CD4-positive, alpha-beta memory T cell (primary cell): ENCODE measurements around the gene RNF207. TPM values are rescaled to one million over a fixed set of nuclear protein-coding genes. Genes with fewer than 3 reads are reported as not detected.

Experiments
- CTCF ChIA-PET: fragments of 350-600 bp; sonication (Branson Sonifier 250); formaldehyde crosslinking; loops from one replicate; lab custom pipeline; 2021; ENCODE audit warnings: inconsistent platforms; ENCODE audit not compliant: partially characterized antibody; lab: Charles Lee
- POLR2A ChIA-PET: fragments of 350-600 bp; sonication (Branson Sonifier 250); formaldehyde crosslinking; loops from one replicate; lab custom pipeline; 2021; ENCODE audit not compliant: partially characterized antibody; lab: Charles Lee
- DNase-seq, 5 donors: peaks; one replicate each; pipeline versions ENCODE4 v3.0.0 to v3.0.0-alpha.2; 2020 to 2022; ENCODE audit warnings: mixed read lengths in 1 of 5
- H3K27ac ChIP-seq: one replicate; pipeline ENCODE4 v1.7.0; 2013; ENCODE audit warnings: low read depth, low read length
- H3K27me3 ChIP-seq: 2 replicates; pipeline ENCODE4 v1.7.0; 2013; ENCODE audit warnings: mild to moderate bottlenecking, low read length, moderate library complexity; ENCODE audit not compliant: insufficient read depth
- H3K36me3 ChIP-seq: 2 replicates; pipeline ENCODE4 v1.7.0; 2013; ENCODE audit warnings: mild to moderate bottlenecking, low read length, moderate library complexity; ENCODE audit not compliant: insufficient read depth
- H3K4me1 ChIP-seq: 2 replicates; pipeline ENCODE4 v1.7.0; 2013; ENCODE audit warnings: mild to moderate bottlenecking, low read length, moderate library complexity; ENCODE audit not compliant: insufficient read depth
- H3K4me3 ChIP-seq, 2 donors: one replicate each; pipeline ENCODE4 v1.7.0; 2013; ENCODE audit warnings: low read length in 2 of 2, mild to moderate bottlenecking in 1 of 2
- H3K9me3 ChIP-seq, 2 donors: one replicate each; pipeline ENCODE4 v1.7.0; 2013; ENCODE audit warnings: low read length in 2 of 2, control low read depth in 1 of 2; ENCODE audit not compliant: control insufficient read depth in 1 of 2
- H3K27ac Mint-ChIP-seq, 7 donors: one replicate each; pipeline ENCODE4 v1.8.0; 2020 to 2021; ENCODE audit warnings: mixed read lengths in 7 of 7, mild to moderate bottlenecking in 6 of 7, inconsistent platforms in 3 of 7, moderate library complexity in 3 of 7
- H3K27me3 Mint-ChIP-seq, 2 donors: one replicate each; pipeline ENCODE4 v1.8.0; 2020 to 2021; ENCODE audit warnings: mixed read lengths in 2 of 2
- H3K36me3 Mint-ChIP-seq, 2 donors: one replicate each; pipeline ENCODE4 v1.8.0; 2020 to 2021; ENCODE audit warnings: mixed read lengths in 2 of 2, inconsistent platforms in 1 of 2, mild to moderate bottlenecking in 1 of 2
- H3K4me1 Mint-ChIP-seq, 4 donors: one replicate each; pipeline ENCODE4 v1.8.0; 2020 to 2021; ENCODE audit warnings: mixed read lengths in 4 of 4, mild to moderate bottlenecking in 1 of 4
- H3K4me3 Mint-ChIP-seq, 8 donors: one replicate each; pipeline ENCODE4 v1.8.0; 2020 to 2021; ENCODE audit warnings: mixed read lengths in 8 of 8, mild to moderate bottlenecking in 7 of 8, moderate library complexity in 6 of 8, inconsistent platforms in 3 of 8
- H3K9me3 Mint-ChIP-seq, 8 donors: one replicate each; pipeline ENCODE4 v1.8.0; 2020 to 2021; ENCODE audit warnings: mixed read lengths in 8 of 8, mild to moderate bottlenecking in 5 of 8, inconsistent platforms in 3 of 8, moderate library complexity in 1 of 8
- intact Hi-C: fragments of 100-400 bp; cut with micrococcal nuclease; formaldehyde crosslinking; loops from one replicate; pipeline ENCODE4 v1.15.1; 2023
- polyA plus RNA-seq, 2 donors: library from polyadenylated mRNA; unstranded; fragments of 300-500 nt; fragmentation: Illumina TruSeq; gene quantifications; one replicate each; pipeline ENCODE4 v1.2.3, GENCODE V29; 2021
- total RNA-seq, 2 experiments: library from RNA; stranded (reverse); gene quantifications; one replicate each; pipeline ENCODE4 v1.2.3, GENCODE V29; 2021

RNF207 gene
- total and polyA plus RNA-seq, 4 experiments from 2014 or later: 1.7 to 9.4 (median 5.3) TPM

GRCh38 chr1:6248161-6248776 is 42.4 kb downstream of the RNF207 start:
- peak overlapping the region in 1 of 8 donors; percentile 31 for H3K4me3 Mint-ChIP-seq
- Histone ChIP-seq H3K9me3 (no peaks in the 10 kb centered on the region), H3K36me3 (no peaks in the 10 kb centered on the region), H3K27ac (no peak overlapping the region), H3K4me1 (peaks cover 18% of the 10 kb centered on the region), H3K27me3 (peaks cover 24% of the 10 kb centered on the region), H3K4me3 (no peak overlapping the region)
- ChIA-PET POLR2A (interaction anchor here (2.5 kb wide), 1 partner anchor 156 kb away, joined by 7 read pairs; no protein-coding TSS in a partner anchor), CTCF (interaction anchor here (0.7 to 5.3 kb wide), 9 partner anchors 9 to 215 kb away, joined by 3 to 66 read pairs (median 11); no protein-coding TSS in a partner anchor)
- H3K27me3 Mint-ChIP-seq: peaks cover 20 to 34% of the 10 kb centered on the region in 2 donors
- no peaks in the 10 kb centered on the region for H3K36me3 Mint-ChIP-seq
- DNase-seq: no peak
- intact Hi-C loops: loop anchor here (5.0 to 10.0 kb wide), 3 partner anchors 41 to 256 kb away; partner anchors contain the start of genes NPHP4 and RNF207
- H3K9me3 Mint-ChIP-seq: peaks cover 0 to 2% (median 0%) of the 10 kb centered on the region in 8 donors
- peaks cover 5 to 21% (median 8%) of the 10 kb centered on the region in 4 donors for H3K4me1 Mint-ChIP-seq
- no peak overlapping the region for H3K27ac Mint-ChIP-seq

GRCh38 chr1:6248932-6249738 is 43.2 kb downstream of the RNF207 start:
- Mint-ChIP-seq H3K4me1 (peaks cover 5 to 20% (median 8%) of the 10 kb centered on the region in 4 donors), H3K27me3 (peaks cover 15 to 29% of the 10 kb centered on the region in 2 donors)

GRCh38 chr1:6249739-6250689 is 44.1 kb downstream of the RNF207 start:
- H3K9me3 Mint-ChIP-seq: peaks cover 0 to 2% (median 0%) of the 10 kb centered on the region in 8 donors

More at GRCh38 chr1:6248932-6249738, 43.2 kb downstream of the RNF207 start:
- no peaks in the 10 kb centered on the region for H3K36me3 ChIP-seq
- H3K4me1 ChIP-seq: peaks cover 18% of the 10 kb centered on the region
- H3K9me3 ChIP-seq: no peaks in the 10 kb centered on the region
- H3K9me3 Mint-ChIP-seq: peaks cover 0 to 2% (median 0%) of the 10 kb centered on the region in 8 donors
- peaks cover 21% of the 10 kb centered on the region for H3K27me3 ChIP-seq
- H3K27ac Mint-ChIP-seq: no peak overlapping the region
- no peak overlapping the region for H3K4me3 Mint-ChIP-seq
- H3K27ac ChIP-seq: no peak overlapping the region
- H3K4me3 ChIP-seq: no peak overlapping the region
- CTCF ChIA-PET: interaction anchor here (2.5 to 5.3 kb wide), 4 partner anchors 95 to 215 kb away, joined by 5 to 66 read pairs (median 32); no protein-coding TSS in a partner anchor
- POLR2A ChIA-PET: interaction anchor here (2.5 kb wide), 1 partner anchor 156 kb away, joined by 7 read pairs; no protein-coding TSS in a partner anchor
- no peak for DNase-seq
- intact Hi-C loops: loop anchor here (5.0 to 10.0 kb wide), 3 partner anchors 42 to 257 kb away; partner anchors contain the start of genes NPHP4 and RNF207
- H3K36me3 Mint-ChIP-seq: no peaks in the 10 kb centered on the region

GRCh38 chr1:6251233-6251632 is 45.3 kb downstream of the RNF207 start:
- POLR2A ChIA-PET: no interaction called here
- DNase-seq: no peak
- intact Hi-C loops: no loop called here
- Mint-ChIP-seq H3K4me3 (no peak overlapping the region), H3K36me3 (no peaks in the 10 kb centered on the region), H3K27ac (no peak overlapping the region), H3K27me3 (peaks cover 14 to 24% of the 10 kb centered on the region in 2 donors), H3K9me3 (peaks cover 0 to 2% (median 0%) of the 10 kb centered on the region in 8 donors), H3K4me1 (peaks cover 5 to 13% (median 7%) of the 10 kb centered on the region in 4 donors)
- Histone ChIP-seq H3K9me3 (no peaks in the 10 kb centered on the region), H3K4me3 (no peak overlapping the region), H3K27me3 (peaks cover 14% of the 10 kb centered on the region), H3K27ac (no peak overlapping the region), H3K4me1 (peaks cover 7% of the 10 kb centered on the region), H3K36me3 (no peaks in the 10 kb centered on the region)
- CTCF ChIA-PET: interaction anchor here (1.3 kb wide), 1 partner anchor 172 kb away, joined by 3 read pairs; no protein-coding TSS in a partner anchor

More at GRCh38 chr1:6249739-6250689, 44.1 kb downstream of the RNF207 start:
- Histone ChIP-seq H3K4me3 (no peak overlapping the region), H3K36me3 (no peaks in the 10 kb centered on the region), H3K9me3 (no peaks in the 10 kb centered on the region), H3K27me3 (peaks cover 17% of the 10 kb centered on the region), H3K4me1 (peaks cover 18% of the 10 kb centered on the region), H3K27ac (no peak overlapping the region)
- H3K4me1 Mint-ChIP-seq: peaks cover 5 to 15% (median 8%) of the 10 kb centered on the region in 4 donors
- intact Hi-C loops: loop anchor here (5.0 to 10.0 kb wide), 3 partner anchors 43 to 258 kb away; partner anchors contain the start of genes NPHP4 and RNF207
- POLR2A ChIA-PET: no interaction called here
- H3K4me3 Mint-ChIP-seq: no peak overlapping the region
- H3K27me3 Mint-ChIP-seq: peaks cover 15 to 25% of the 10 kb centered on the region in 2 donors
- H3K36me3 Mint-ChIP-seq: no peaks in the 10 kb centered on the region
- no peak for DNase-seq
- H3K27ac Mint-ChIP-seq: no peak overlapping the region
- CTCF ChIA-PET: interaction anchor here (1.3 to 5.3 kb wide), 2 partner anchors 174 to 189 kb away, joined by 3 to 38 read pairs; no protein-coding TSS in a partner anchor

- Histone ChIP-seq H3K27ac (no peak overlapping the region), H3K4me3 (no peak overlapping the region), H3K36me3 (no peaks in the 10 kb centered on the region), H3K9me3 (no peaks in the 10 kb centered on the region), H3K4me1 (peaks cover 1% of the 10 kb centered on the region), H3K27me3 (peaks cover 10% of the 10 kb centered on the region)
- Mint-ChIP-seq H3K4me3 (no peak overlapping the region), H3K27ac (no peak overlapping the region), H3K36me3 (no peaks in the 10 kb centered on the region), H3K9me3 (peaks cover 0 to 2% (median 0%) of the 10 kb centered on the region in 8 donors), H3K4me1 (peaks cover under 1 to 7% (median 2%) of the 10 kb centered on the region in 4 donors), H3K27me3 (peaks cover 9 to 19% of the 10 kb centered on the region in 2 donors)
- DNase-seq: no peak
- POLR2A ChIA-PET: no interaction called here
- intact Hi-C loops: no loop called here
- CTCF ChIA-PET: no interaction called here
These were observed 45.9 kb downstream of the RNF207 start for GRCh38 chr1:6251681-6252373.

- Histone ChIP-seq H3K4me1 (no peaks in the 10 kb centered on the region), H3K27ac (no peak overlapping the region), H3K4me3 (no peak overlapping the region), H3K27me3 (peaks cover 10% of the 10 kb centered on the region), H3K36me3 (no peaks in the 10 kb centered on the region), H3K9me3 (no peaks in the 10 kb centered on the region)
- Mint-ChIP-seq H3K4me1 (peaks cover 0 to 2% (median under 1%) of the 10 kb centered on the region in 4 donors), H3K27me3 (peaks cover 7 to 13% of the 10 kb centered on the region in 2 donors), H3K27ac (no peak overlapping the region), H3K36me3 (no peaks in the 10 kb centered on the region), H3K9me3 (no peaks in the 10 kb centered on the region), H3K4me3 (no peak overlapping the region)
- intact Hi-C loops: no loop called here
- CTCF ChIA-PET: no interaction called here
- POLR2A ChIA-PET: no interaction called here
- no peak for DNase-seq
These were observed 46.4 kb downstream of the RNF207 start for GRCh38 chr1:6252374-6252710.
